BJ (cell line): Measurements from ENCODE around the gene AUP1. TPM values are rescaled to one million over a fixed set of nuclear protein-coding genes. Genes with fewer than 3 reads are reported as not detected.
A peak's percentile ranks its signal among the peaks of the same experiment; 100 is the strongest.

ENCODE experiments used
- CTCF ChIA-PET: fragments of 350-600 bp; formaldehyde crosslinking; extraction: SDS; loops from one replicate; lab custom pipeline; 2021; ENCODE audit warnings: antibody characterized with exemption, inconsistent platforms; lab: Yijun Ruan, JAX
- POLR2A ChIA-PET: fragments of 300-600 bp; sonication (Branson Sonifier 250); formaldehyde crosslinking; extraction: SDS; loops from one replicate; lab custom pipeline; 2021; ENCODE audit warnings: antibody characterized with exemption; lab: Charles Lee
- DNase-seq: peaks from one replicate; pipeline ENCODE4 v3.0.0-alpha.2; 2011; ENCODE audit warnings: low read depth
- H3K27me3 ChIP-seq: 2 replicates; pipeline ENCODE4 v1.6.0; 2011; ENCODE audit warnings: low read length; ENCODE audit not compliant: control insufficient read depth, insufficient read depth
- H3K36me3 ChIP-seq: 2 replicates; pipeline ENCODE4 v1.5.1; 2011; ENCODE audit warnings: low read length; ENCODE audit not compliant: control insufficient read depth, insufficient read depth
- H3K4me3 ChIP-seq: 2 replicates; pipeline ENCODE4 v1.5.1; 2011; ENCODE audit warnings: low read depth, mild to moderate bottlenecking, control low read depth, low read length
- CTCF ChIP-seq: IDR thresholded peaks from 2 replicates; pipeline ENCODE4 v1.5.1; 2011; ENCODE audit warnings: low read depth, mild to moderate bottlenecking, control low read depth, inconsistent platforms, low read length, moderate library complexity; ENCODE audit not compliant: insufficient read depth
- polyA minus RNA-seq: library from RNA; depleted of rRNA, polyadenylated mRNA; stranded (reverse); fragments of >200 nt; gene quantifications from 2 replicates; pipeline ENCODE4 v1.2.3, GENCODE V29; 2011; rRNA and poly(A)+ RNA removed
- polyA plus RNA-seq: library from polyadenylated mRNA; depleted of rRNA; stranded (reverse); fragments of >200 nt; gene quantifications from 2 replicates; pipeline ENCODE4 v1.2.3, GENCODE V29; 2011; rRNA removed

AUP1 gene
- 79.5 and 104 TPM in 2 replicates for polyA plus RNA-seq
- 57.6 and 71.8 TPM in 2 replicates for polyA minus RNA-seq

- Histone ChIP-seq H3K27me3 (no peaks in the 10 kb centered on the region), H3K36me3 (peaks cover 24% of the 10 kb centered on the region), H3K4me3 (peak within 1 kb of the TSS; percentile 87)
- DNase-seq = peak; percentile 97
- POLR2A ChIA-PET = interaction anchor here (0.5 to 1.0 kb wide), 5 partner anchors 26 to 73 kb away, joined by 3 to 4 read pairs (median 4); no protein-coding TSS in a partner anchor
- no peak for TF ChIP-seq CTCF
- CTCF ChIA-PET = interaction anchor here (1.0 to 3.1 kb wide), 5 partner anchors 21 to 60 kb away, joined by 3 to 8 read pairs (median 4); no protein-coding TSS in a partner anchor
Observed at GRCh38 chr2:74529357-74530238, at the start of gene AUP1, which contains the start of gene HTRA2. TSS of gene AUP1 (minus strand) at chr2:74529706. CDS start at chr2:74529629, 77 bp downstream. TSS of gene HTRA2 (plus strand) at chr2:74529933. CDS start at chr2:74530007, 74 bp downstream.

- H3K4me3 ChIP-seq = no peak overlapping the region
- POLR2A ChIA-PET = no interaction called here
- no peaks in the 10 kb centered on the region for H3K27me3 ChIP-seq
- no peak for TF ChIP-seq CTCF
- H3K36me3 ChIP-seq = no peaks in the 10 kb centered on the region
- CTCF ChIA-PET = interaction anchor here (1.1 to 5.9 kb wide), 3 partner anchors 10 to 97 kb away, joined by 3 to 49 read pairs (median 20); partner anchors contain the start of genes CCDC142 and TTC31
- no peak for DNase-seq
Observed at GRCh38 chr2:74578408-74578807, 48.9 kb upstream of the AUP1 start.

GRCh38 chr2:74577448-74577847 lies 47.9 kb upstream of the AUP1 start:
- no peak overlapping the region for H3K4me3 ChIP-seq
- ChIA-PET POLR2A (interaction anchor here (0.9 kb wide), 1 partner anchor 11 kb away, joined by 6 read pairs; no protein-coding TSS in a partner anchor), CTCF (interaction anchor here (0.7 to 5.9 kb wide), 9 partner anchors 8 to 186 kb away, joined by 3 to 49 read pairs (median 4); partner anchors contain the start of genes CCDC142 and TTC31)
- no peak for TF ChIP-seq CTCF
- no peak for DNase-seq
- H3K36me3 ChIP-seq = no peaks in the 10 kb centered on the region
- H3K27me3 ChIP-seq = no peaks in the 10 kb centered on the region

GRCh38 chr2:74576863-74577229 lies 47.3 kb upstream of the AUP1 start:
- H3K27me3 ChIP-seq = no peaks in the 10 kb centered on the region
- POLR2A ChIA-PET = interaction anchor here (0.9 to 1.0 kb wide), 2 partner anchors 10 to 47 kb away, joined by 4 to 6 read pairs; partner anchors contain the start of genes AUP1 and HTRA2
- H3K4me3 ChIP-seq = no peak overlapping the region
- H3K36me3 ChIP-seq = no peaks in the 10 kb centered on the region
- peak; percentile 83 for DNase-seq
- CTCF ChIA-PET = interaction anchor here (0.7 to 5.9 kb wide), 12 partner anchors 8 to 185 kb away, joined by 3 to 49 read pairs (median 4); partner anchors contain the start of genes CCDC142 and TTC31
- peak; percentile 40 for TF ChIP-seq CTCF
